IMR-90 (cell line): ENCODE data around the gene OBI1. TPM values are rescaled to one million over a fixed set of nuclear protein-coding genes. Genes with fewer than 3 reads are reported as not detected.

Source experiments
- ATAC-seq: fragments of 200-7000 bp; cut with Tn5 transposase; 2 replicates; pipeline ENCODE4 v1.9.1; 2020; ENCODE audit warnings: low read depth, mild to moderate bottlenecking, moderate library complexity
- BruUV-seq: library from RNA; stranded (reverse); fragments of 400-500 nt; replicated peaks from 2 replicates; lab custom pipeline; 2021; lab: Mats Ljungman, UMichigan
- CTCF ChIA-PET: fragments of 300-600 bp; formaldehyde crosslinking; extraction: SDS; loops from one replicate; lab custom pipeline; 2021; ENCODE audit warnings: antibody characterized with exemption; lab: Yijun Ruan, JAX
- POLR2A ChIA-PET: fragments of 300-600 bp; sonication (Branson Sonifier 250); formaldehyde crosslinking; loops from one replicate; lab custom pipeline; 2022; ENCODE audit warnings: antibody characterized with exemption; ENCODE audit not compliant: unreplicated experiment; lab: Charles Lee
- DNase-seq: peaks from one replicate; pipeline ENCODE4 v3.0.0; 2013
- H2AFZ ChIP-seq: replicated peaks from 2 replicates; pipeline ENCODE3; 2013; ENCODE audit warnings: low read length, mild to moderate bottlenecking; ENCODE audit not compliant: poor library complexity
- H2AK5ac ChIP-seq: 2 replicates; pipeline ENCODE4 v1.6.1; 2013; ENCODE audit warnings: low read depth, low read length, inconsistent platforms
- H2AK9ac ChIP-seq: replicated peaks from 2 replicates; pipeline ENCODE3; 2013; ENCODE audit warnings: mild to moderate bottlenecking, low read depth, low read length, moderate library complexity; ENCODE audit not compliant: poor library complexity
- H2BK120ac ChIP-seq: 2 replicates; pipeline ENCODE4 v1.6.1; 2013; ENCODE audit warnings: low read depth, low read length, inconsistent platforms
- H2BK15ac ChIP-seq: 3 replicates; pipeline ENCODE4 v1.6.1; 2013; ENCODE audit warnings: low read depth, low read length, inconsistent platforms
- H2BK20ac ChIP-seq: 2 replicates; pipeline ENCODE4 v1.6.1; 2013; ENCODE audit warnings: low read depth, mild to moderate bottlenecking, inconsistent platforms, low read length, moderate library complexity
- H2BK5ac ChIP-seq: 2 replicates; pipeline ENCODE4 v1.6.1; 2013; ENCODE audit warnings: mild to moderate bottlenecking, low read depth, low read length, inconsistent platforms; ENCODE audit not compliant: poor library complexity, severe bottlenecking
- H3K14ac ChIP-seq: replicated peaks from 2 replicates; pipeline ENCODE4 v1.6.1; 2013; ENCODE audit warnings: low read depth, low read length, inconsistent platforms
- H3K18ac ChIP-seq: 2 replicates; pipeline ENCODE4 v1.6.1; 2013; ENCODE audit warnings: low read depth, low read length, control low read depth
- H3K23ac ChIP-seq: 2 replicates; pipeline ENCODE4 v1.6.1; 2013; ENCODE audit warnings: low read depth, low read length, inconsistent platforms
- H3K27ac ChIP-seq: 2 replicates; pipeline ENCODE4 v1.5.1; 2013; ENCODE audit warnings: mild to moderate bottlenecking, control low read depth, low read length; ENCODE audit not compliant: insufficient read depth
- H3K27me3 ChIP-seq: 2 replicates; pipeline ENCODE4 v1.6.1; 2013; ENCODE audit warnings: low read length; ENCODE audit not compliant: control insufficient read depth, insufficient read depth
- H3K36me3 ChIP-seq: 2 replicates; pipeline ENCODE4 v1.6.1; 2013; ENCODE audit warnings: low read length, mixed read lengths; ENCODE audit not compliant: control insufficient read depth, insufficient read depth
- H3K4ac ChIP-seq: 2 replicates; pipeline ENCODE4 v1.6.1; 2013; ENCODE audit warnings: low read depth, low read length, inconsistent platforms
- H3K4me1 ChIP-seq: 2 replicates; pipeline ENCODE4 v1.6.1; 2013; ENCODE audit warnings: low read length, mixed read lengths; ENCODE audit not compliant: control insufficient read depth, insufficient read depth
- H3K4me2 ChIP-seq: 2 replicates; pipeline ENCODE4 v1.6.1; 2013; ENCODE audit warnings: low read depth, mild to moderate bottlenecking, control low read depth, low read length, moderate library complexity
- H3K4me3 ChIP-seq: 2 replicates; pipeline ENCODE4 v1.5.1; 2013; ENCODE audit warnings: low read depth, mild to moderate bottlenecking, control low read depth, low read length, moderate library complexity; ENCODE audit not compliant: insufficient read depth
- H3K56ac ChIP-seq: 2 replicates; pipeline ENCODE4 v1.6.1; 2013; ENCODE audit warnings: low read length, inconsistent platforms; ENCODE audit not compliant: insufficient read depth; ENCODE audit errors: extremely low read depth
- H3K79me1 ChIP-seq, 2 experiments: 2 replicates each; pipeline ENCODE4 v1.6.1; 2013; ENCODE audit warnings: low read length in 2 of 2, inconsistent platforms in 1 of 2, low read depth in 1 of 2
- H3K9ac ChIP-seq: 2 replicates; pipeline ENCODE4 v1.6.1; 2013; ENCODE audit warnings: low read depth, low read length, control low read depth
- H3K9me1 ChIP-seq: 2 replicates; pipeline ENCODE4 v1.6.1; 2013; ENCODE audit warnings: low read length, inconsistent platforms; ENCODE audit not compliant: insufficient read depth
- H3K9me3 ChIP-seq: 2 replicates; pipeline ENCODE4 v1.6.1; 2013; ENCODE audit warnings: low read length; ENCODE audit not compliant: control insufficient read depth, insufficient read depth
- H4K20me1 ChIP-seq: 2 replicates; pipeline ENCODE4 v1.6.1; 2013; ENCODE audit warnings: low read length, inconsistent platforms; ENCODE audit not compliant: insufficient read depth
- H4K5ac ChIP-seq: 2 replicates; pipeline ENCODE4 v1.6.1; 2013; ENCODE audit warnings: mild to moderate bottlenecking, low read depth, low read length, control low read depth
- H4K8ac ChIP-seq, 2 experiments: 2 replicates each; pipeline ENCODE4 v1.6.1; 2013; ENCODE audit warnings: low read depth in 2 of 2, low read length in 2 of 2, control low read depth in 1 of 2, inconsistent platforms in 1 of 2
- H4K91ac ChIP-seq: 2 replicates; pipeline ENCODE4 v1.6.1; 2013; ENCODE audit warnings: low read depth, low read length, inconsistent platforms; ENCODE audit not compliant: insufficient read depth
- CEBPB ChIP-seq: IDR thresholded peaks from 2 replicates; pipeline ENCODE4 v1.6.1; 2012; ENCODE audit warnings: low read depth, low read length, improper control_type of control experiment
- CHD1 ChIP-seq: IDR thresholded peaks from 2 replicates; pipeline ENCODE4 v1.6.1; 2012; ENCODE audit warnings: low read depth, low read length, improper control_type of control experiment
- CTCF ChIP-seq: conservative IDR thresholded peaks from 2 replicates; pipeline ENCODE4 v1.5.1; 2012; ENCODE audit warnings: mild to moderate bottlenecking, low read depth, low read length, improper control_type of control experiment
- MXI1 ChIP-seq: IDR thresholded peaks from 2 replicates; pipeline ENCODE4 v1.6.1; 2012; ENCODE audit warnings: low read depth, mild to moderate bottlenecking, low read length, moderate library complexity, borderline replicate concordance
- NFE2L2 ChIP-seq: fragments of 150-350 bp; IDR thresholded peaks from 2 replicates; pipeline ENCODE4 v1.6.1; 2016; ENCODE audit warnings: low read depth, mild to moderate bottlenecking, low read length
- RCOR1 ChIP-seq: IDR thresholded peaks from 2 replicates; pipeline ENCODE4 v1.6.1; 2012; ENCODE audit warnings: mild to moderate bottlenecking, low read length, improper control_type of control experiment; ENCODE audit not compliant: insufficient replicate concordance
- RFX5 ChIP-seq: IDR thresholded peaks from 2 replicates; pipeline ENCODE4 v1.8.0; 2012; ENCODE audit warnings: low read depth, mild to moderate bottlenecking, low read length, moderate library complexity
- WGBS, 2 experiments: methylation state at CpG; one replicate each; pipeline versions ENCODE4 v1.1.5 to v1.1.7; 2013; ENCODE audit warnings: missing lambda C conversion rate in 2 of 2; ENCODE audit not compliant: insufficient read length in 1 of 2; ENCODE audit errors: extremely low coverage in 2 of 2; 5-methylcytosine and 5-hydroxymethylcytosine counted together
- dilution Hi-C: fragments of 300-500 bp; cut with HindIII; formaldehyde crosslinking; loops from one replicate; pipeline ENCODE4 v1.14.3; 2018; ENCODE audit warnings: low sequenced_read_pairs; ENCODE audit not compliant: unreplicated experiment
- in situ Hi-C: fragments of 300-500 bp; cut with MboI; formaldehyde crosslinking; loops from 3 replicates; pipeline ENCODE4 v1.14.3; 2019; ENCODE audit warnings: low sequenced_read_pairs, inconsistent platforms, mixed read lengths
- intact Hi-C: fragments of 100-400 bp; cut with micrococcal nuclease; formaldehyde crosslinking; loops from 2 replicates; pipeline ENCODE4 v1.10.0; 2022
- polyA plus RNA-seq, 3 experiments: library from polyadenylated mRNA; depleted of rRNA; stranded (reverse); fragments of >200 nt; gene quantifications; 2 replicates each; pipeline ENCODE4 v1.2.3, GENCODE V29; 2012; ENCODE audit warnings: low replicate concordance in 1 of 3
- total RNA-seq: library from RNA; depleted of rRNA; stranded (reverse); fragments of >200 nt; gene quantifications from 2 replicates; pipeline ENCODE4 v1.2.3, GENCODE V29; 2012

Gene OBI1
- total and polyA plus RNA-seq, 2 of the 4 experiments (the other 2 are of a cell fraction), result 4.4 to 11.8 TPM

GRCh38 chr13:78632996-78633395, 26.0 kb downstream of the OBI1 start:
- Histone ChIP-seq H3K79me1 (peaks cover 0 to 2% of the 10 kb centered on the region in 2 experiments; a peak in 1 of 4 replicates), H3K9ac (no peak overlapping the region), H4K5ac (no peak overlapping the region), H2AK5ac (no peak overlapping the region), H3K14ac (no peak overlapping the region), H4K8ac (no peak overlapping the region), H2BK5ac (no peak overlapping the region), H3K4me1 (no peaks in the 10 kb centered on the region), H3K56ac (no peak overlapping the region), H3K27ac (no peak overlapping the region), H2BK15ac (no peak overlapping the region), H4K20me1 (no peaks in the 10 kb centered on the region), H3K36me3 (peaks cover 9% of the 10 kb centered on the region), H3K9me3 (no peaks in the 10 kb centered on the region), H2AK9ac (no peak overlapping the region), H3K18ac (no peak overlapping the region), H3K4me3 (no peak overlapping the region), H3K4me2 (no peak overlapping the region), H3K9me1 (no peaks in the 10 kb centered on the region), H3K4ac (no peak overlapping the region), H3K23ac (no peak overlapping the region), H2AFZ (no peak overlapping the region), H4K91ac (no peak overlapping the region), H3K27me3 (no peaks in the 10 kb centered on the region), H2BK120ac (no peak overlapping the region), H2BK20ac (no peak overlapping the region)
- no peak for TF ChIP-seq CTCF
- no peak for TF ChIP-seq CHD1
- TF ChIP-seq MXI1, result no peak
- no peak for TF ChIP-seq RCOR1
- no peak for TF ChIP-seq NFE2L2
- no peak for TF ChIP-seq RFX5
- no peak for TF ChIP-seq CEBPB
- no peak for ATAC-seq
- ChIA-PET POLR2A (no interaction called here), CTCF (no interaction called here)
- no peak for DNase-seq
- dilution Hi-C loops, result no loop called here
- in situ Hi-C loops, result no loop called here
- no CpG with 5 or more reads among the region's 4 CpGs for WGBS, 2 experiments
- BruUV-seq, result no TSS peak
- intact Hi-C loops, result no loop called here
